Ramos (cell line): ENCODE data around the gene CST3.
"Not testable (repeated sequence)": the region's sequence is repeated elsewhere in the genome, so short reads cannot be mapped to it uniquely, and the experiment has no call there.

Experiments used
- in situ Hi-C: fragments of 300-500 bp; cut with MboI; formaldehyde crosslinking; loops from one replicate; pipeline ENCODE4 v1.14.3; 2022; ENCODE audit warnings: low sequenced_read_pairs; ENCODE audit not compliant: unreplicated experiment

Gene CST3

GRCh38 chr20:23629542-23630391 lies 8.0 kb downstream of the CST3 start:
- in situ Hi-C loops = no loop called here

DNA sequence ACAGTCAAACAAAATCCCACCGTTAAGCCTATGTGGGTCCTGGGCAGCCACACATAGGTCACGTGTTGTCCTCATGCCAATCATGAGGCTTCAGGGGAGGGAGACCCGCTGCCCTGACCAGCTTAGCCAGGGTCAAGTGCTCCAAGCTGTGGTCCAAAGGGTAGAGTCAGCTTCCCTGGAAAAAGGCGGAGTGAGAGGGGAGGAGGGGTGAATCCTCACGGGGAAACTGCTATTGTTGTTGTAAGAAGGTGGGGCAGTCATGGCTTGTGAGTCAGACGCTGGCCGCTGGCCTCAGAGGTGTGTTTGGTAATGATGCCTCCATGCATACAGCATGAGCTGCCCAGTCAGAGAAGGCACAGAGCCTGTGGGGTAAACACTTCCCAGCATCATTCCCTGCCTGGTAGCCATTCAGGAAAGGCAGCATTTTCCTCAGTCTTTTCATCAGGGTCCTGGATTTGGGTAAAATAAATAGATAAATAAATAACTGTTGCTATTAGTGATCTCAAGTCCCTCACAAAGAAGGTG lies 8.7 kb downstream of the CST3 start:
- in situ Hi-C loops = no loop called here

- in situ Hi-C loops = no loop called here
Measured at GRCh38 chr20:23628402-23629016, 9.2 kb downstream of the CST3 start.

GRCh38 chr20:23627501-23627900 lies 10.3 kb downstream of the CST3 start:
- in situ Hi-C loops = no loop called here

- in situ Hi-C loops = no loop called here
Measured at GRCh38 chr20:23626040-23626620, 11.6 kb downstream of the CST3 start.

DNA sequence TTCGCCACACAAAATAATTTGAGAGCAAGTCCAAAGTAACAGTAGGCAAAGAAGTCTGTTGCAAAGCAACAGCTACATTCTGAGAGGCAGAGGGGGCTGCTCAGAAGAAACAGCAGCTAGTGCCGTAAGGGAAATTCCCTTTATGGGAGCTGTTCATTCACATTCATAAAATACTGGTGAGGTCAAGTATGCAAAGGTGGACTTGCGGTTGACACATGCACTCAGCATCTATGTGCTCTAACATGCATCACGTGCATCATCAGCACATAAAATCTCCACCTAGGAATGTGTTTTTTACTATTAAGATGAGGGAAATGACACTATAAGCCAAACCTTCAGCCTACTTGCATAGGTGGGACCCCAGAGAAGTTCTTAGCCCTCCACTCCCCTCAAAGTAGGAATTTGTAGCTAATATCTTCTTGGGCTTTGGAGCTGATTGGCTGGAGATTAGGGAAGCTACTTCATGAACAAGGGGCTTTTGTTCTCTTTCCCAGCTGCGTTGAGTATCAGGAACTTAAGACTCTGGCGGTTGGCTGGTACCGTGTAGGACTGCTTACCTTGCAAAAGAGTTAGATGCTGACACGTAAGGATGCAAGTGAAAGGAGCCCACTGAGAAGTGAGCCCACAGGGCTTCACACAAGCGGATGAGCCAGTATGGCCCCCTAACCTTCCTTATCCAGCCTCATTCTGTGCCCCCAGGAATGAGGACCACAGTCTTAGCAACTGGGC lies 12.4 kb downstream of the CST3 start:
- in situ Hi-C loops = no loop called here

DNA sequence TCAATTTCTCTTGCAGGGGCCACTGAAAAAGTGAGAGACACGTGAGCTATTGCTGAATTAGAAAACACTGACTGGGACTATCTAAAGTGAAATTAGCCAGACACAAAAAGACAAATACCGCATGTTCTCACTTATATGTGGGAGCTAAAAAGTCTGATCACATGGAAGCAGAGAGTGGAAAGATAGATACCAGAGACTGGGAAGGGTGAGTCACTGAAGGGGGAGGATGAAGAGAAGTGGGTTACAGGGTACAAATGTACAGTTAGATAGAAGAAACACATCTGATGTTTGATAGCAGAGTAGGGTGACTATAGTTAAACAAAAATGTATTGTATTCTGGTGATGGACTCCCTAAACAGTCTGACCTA lies 13.4 kb downstream of the CST3 start:
- in situ Hi-C loops = no loop called here

DNA sequence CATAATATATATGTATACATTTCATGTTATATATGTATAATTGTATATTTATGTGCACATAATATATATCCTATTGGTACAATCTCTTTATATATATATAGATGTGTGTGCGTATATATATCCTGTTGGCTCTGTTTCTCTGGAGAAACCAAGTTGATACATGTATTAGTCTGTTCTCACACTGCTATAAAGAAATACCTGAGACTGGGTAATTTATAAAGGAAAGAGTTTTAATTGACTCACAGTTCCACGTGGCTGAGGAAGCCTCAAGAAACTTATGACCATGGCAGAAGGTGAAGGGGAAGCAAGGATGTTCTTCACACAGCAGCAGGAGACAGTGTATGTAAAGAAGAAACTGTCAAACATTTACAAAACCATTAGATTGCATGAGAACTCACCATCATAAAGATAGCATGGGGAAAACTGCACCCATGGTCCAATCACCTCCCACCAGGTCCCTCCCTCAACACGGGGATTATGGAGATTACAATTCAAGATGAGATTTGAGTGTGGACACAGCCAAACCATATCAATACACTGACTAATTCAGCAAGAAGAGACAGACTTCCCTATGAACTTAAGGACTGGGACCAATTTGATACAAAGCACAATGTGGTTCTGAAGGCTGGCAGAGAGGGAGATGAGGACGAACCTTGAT lies 14.0 kb downstream of the CST3 start:
- in situ Hi-C loops = no loop called here

- in situ Hi-C loops = no loop called here
Measured at GRCh38 chr20:23622839-23623343, 14.9 kb downstream of the CST3 start.

- in situ Hi-C loops = not testable (repeated sequence)
Measured at GRCh38 chr20:23622401-23622800, 15.4 kb downstream of the CST3 start.

- in situ Hi-C loops = not testable (repeated sequence)
Measured at GRCh38 chr20:23620670-23621386, 16.9 kb downstream of the CST3 start.

- in situ Hi-C loops = no loop called here
Measured at GRCh38 chr20:23614163-23614562, 23.6 kb downstream of the CST3 start.

DNA sequence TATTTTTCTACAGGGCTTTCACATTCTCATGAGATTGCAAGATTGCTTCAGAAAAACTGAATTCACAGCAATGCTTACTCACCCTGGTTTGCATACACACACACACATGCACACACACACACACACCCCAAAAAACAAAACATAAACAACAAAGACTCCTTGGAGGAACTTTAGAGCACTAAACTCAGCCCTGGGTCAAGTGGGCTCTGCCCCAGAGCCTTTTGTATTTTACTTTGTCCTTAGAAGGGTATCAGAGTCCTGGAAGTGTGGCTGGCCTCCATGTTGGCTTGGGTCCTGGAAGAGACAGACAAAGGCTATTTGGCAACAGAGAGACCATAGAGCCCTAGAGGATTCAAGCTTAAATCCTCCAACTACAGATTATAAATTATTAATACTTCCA lies 24.1 kb downstream of the CST3 start:
- in situ Hi-C loops = no loop called here

DNA sequence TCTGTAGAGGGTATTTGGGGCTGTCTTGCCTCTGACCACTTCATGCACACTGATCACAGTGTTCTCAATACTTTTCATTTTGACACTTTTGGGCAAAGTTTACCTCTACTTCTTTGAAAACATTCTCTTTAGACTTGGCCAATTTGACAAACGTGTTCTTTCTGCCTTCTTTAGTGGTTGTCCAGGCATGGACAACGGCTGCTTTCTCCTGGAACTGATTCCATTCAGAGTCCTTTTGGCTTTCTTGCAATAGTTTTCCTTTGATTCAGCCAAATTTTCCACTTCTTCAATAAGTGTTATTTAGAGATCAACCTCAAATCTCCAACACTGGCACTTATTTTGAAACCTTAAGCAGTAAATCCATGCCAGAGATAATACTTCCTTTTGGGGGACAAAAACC lies 25.4 kb downstream of the CST3 start:
- in situ Hi-C loops = no loop called here

- in situ Hi-C loops = no loop called here
Measured at GRCh38 chr20:23609486-23610109, 28.2 kb downstream of the CST3 start.

- in situ Hi-C loops = no loop called here
Measured at GRCh38 chr20:23608251-23608846, 29.4 kb downstream of the CST3 start.

DNA sequence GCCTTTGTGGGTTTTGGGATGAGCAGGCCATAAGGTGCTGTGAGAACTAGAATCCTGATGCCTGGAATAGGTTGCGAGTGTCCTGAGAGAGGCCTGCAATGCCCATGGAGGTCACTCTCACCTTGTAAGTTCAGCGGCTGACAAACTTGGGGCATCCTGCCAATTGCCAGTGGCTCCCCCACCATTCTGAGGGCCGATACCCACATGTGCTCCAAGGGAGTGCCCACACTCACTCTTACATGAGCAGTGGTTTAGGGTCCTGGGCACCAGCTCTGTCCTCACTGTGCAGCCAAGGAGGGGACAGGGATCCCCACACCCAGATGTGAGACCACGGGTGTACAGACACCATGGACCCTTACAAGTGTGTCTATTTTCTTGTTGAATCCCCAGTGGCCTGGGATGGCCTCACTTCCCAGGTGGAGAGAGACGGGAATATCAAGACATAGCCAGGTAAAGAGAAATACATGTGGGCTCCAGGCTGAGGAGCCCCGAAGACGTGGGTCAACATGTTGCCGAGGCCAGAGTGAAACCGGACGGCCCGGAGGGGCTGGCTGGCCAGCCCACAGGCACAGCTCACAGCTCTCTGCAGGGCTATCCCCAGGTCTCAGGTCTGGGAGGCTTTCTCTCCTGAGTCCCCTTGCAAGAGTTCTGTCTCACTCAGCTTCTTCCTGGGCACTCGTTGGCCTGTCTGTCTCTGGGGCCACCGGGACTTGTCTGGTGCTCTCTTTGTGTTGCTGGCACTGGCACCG lies 30.1 kb downstream of the CST3 start:
- in situ Hi-C loops = no loop called here

- in situ Hi-C loops = no loop called here
Measured at GRCh38 chr20:23606652-23607049, 31.1 kb downstream of the CST3 start.
